HG03135 (cell line): ENCODE data around the gene ADAT3.

Experiments used
- ATAC-seq: cut with Tn5 transposase; IDR thresholded peaks from one replicate; pipeline ENCODE4 v1.9.1; 2021; ENCODE audit warnings: mild to moderate bottlenecking, moderate library complexity; ENCODE audit not compliant: unreplicated experiment

Gene ADAT3

GRCh38 chr19:1936916-1937610 lies 31.9 kb downstream of the ADAT3 start:
- no peak for ATAC-seq

GRCh38 chr19:1938071-1938470 lies 32.9 kb downstream of the ADAT3 start:
- no peak for ATAC-seq

- no peak for ATAC-seq
These were observed 36.2 kb downstream of the ADAT3 start, which contains the start of gene CSNK1G2 for GRCh38 chr19:1941146-1942077. Gene CSNK1G2, plus strand, starts transcription at chr19:1941172. Its CDS starts 28,601 bp downstream, at chr19:1969773.

GRCh38 chr19:1942078-1942933 lies 37.1 kb downstream of the ADAT3 start:
- no peak for ATAC-seq

- ATAC-seq = no peak
These were observed 37.8 kb downstream of the ADAT3 start for GRCh38 chr19:1942934-1943555.

- ATAC-seq = no peak
These were observed 38.5 kb downstream of the ADAT3 start for GRCh38 chr19:1943661-1944087.

GRCh38 chr19:1944088-1944915 lies 39.1 kb downstream of the ADAT3 start:
- no peak for ATAC-seq

GRCh38 chr19:1944916-1945561 lies 39.8 kb downstream of the ADAT3 start:
- no peak for ATAC-seq

- ATAC-seq = no peak
These were observed 40.7 kb downstream of the ADAT3 start for GRCh38 chr19:1945899-1946298.

GRCh38 chr19:1947651-1948209 lies 42.5 kb downstream of the ADAT3 start:
- no peak for ATAC-seq

GRCh38 chr19:1949304-1950101 lies 44.3 kb downstream of the ADAT3 start:
- no peak for ATAC-seq

GRCh38 chr19:1950640-1951039 lies 45.4 kb downstream of the ADAT3 start:
- no peak for ATAC-seq

- ATAC-seq = no peak
These were observed 47.4 kb downstream of the ADAT3 start for GRCh38 chr19:1952635-1953034.

GRCh38 chr19:1953037-1953436 lies 47.8 kb downstream of the ADAT3 start:
- no peak for ATAC-seq

GRCh38 chr19:1953441-1954094 lies 48.4 kb downstream of the ADAT3 start:
- no peak for ATAC-seq

- ATAC-seq = no peak
These were observed 49.3 kb downstream of the ADAT3 start for GRCh38 chr19:1954532-1954933.
